HepG2 (cell line): ENCODE measurements around the gene TBC1D21. TPM values are rescaled to one million over a fixed set of nuclear protein-coding genes. Genes with fewer than 3 reads are reported as not detected.

Experiments used
- BATF2 ChIP-seq: sonication (generic); formaldehyde crosslinking; IDR thresholded peaks from 2 replicates; pipeline ENCODE4 v1.8.0; 2022; ENCODE audit warnings: mild to moderate bottlenecking, missing genetic modification reagents, moderate library complexity
- FUBP1 ChIP-seq: sonication (generic); formaldehyde crosslinking; IDR thresholded peaks from 2 replicates; pipeline ENCODE4 v1.5.1; 2020; ENCODE audit warnings: missing genetic modification reagents, mild to moderate bottlenecking, borderline replicate concordance
- HMG20B ChIP-seq: conservative IDR thresholded peaks from 2 replicates; pipeline ENCODE4 v1.6.1; 2016; ENCODE audit warnings: missing genetic modification reagents, missing compliant biosample characterization
- HNRNPK ChIP-seq: fragments of 200-400 bp; formaldehyde crosslinking; IDR thresholded peaks from 2 replicates; pipeline ENCODE4 v1.6.1; 2018; ENCODE audit warnings: low read length, low read depth, moderate library complexity, mild to moderate bottlenecking; ENCODE audit not compliant: poor library complexity, severe bottlenecking
- MXD4 ChIP-seq: IDR thresholded peaks from 2 replicates; pipeline ENCODE4 v1.6.1; 2016; ENCODE audit warnings: mild to moderate bottlenecking, missing biosample characterization, missing genetic modification reagents
- RFX1 ChIP-seq: fragments of 450-650 bp; IDR thresholded peaks from 2 replicates; pipeline ENCODE4 v1.6.1; 2017
- SATB2 ChIP-seq: sonication (generic); formaldehyde crosslinking; IDR thresholded peaks from 2 replicates; pipeline ENCODE4 v1.5.0; 2020; ENCODE audit warnings: missing genetic modification reagents
- SKIL ChIP-seq: sonication (generic); formaldehyde crosslinking; IDR thresholded peaks from 2 replicates; pipeline ENCODE4 v1.8.0; 2022; ENCODE audit warnings: missing genetic modification reagents, mild to moderate bottlenecking, moderate library complexity, borderline replicate concordance
- ZFP36 ChIP-seq: fragments of 150-350 bp; IDR thresholded peaks from 2 replicates; pipeline ENCODE4 v1.6.1; 2018; ENCODE audit warnings: borderline replicate concordance, low read length, low read depth; ENCODE audit not compliant: partially characterized antibody
- ZNF207 ChIP-seq: fragments of 450-650 bp; IDR thresholded peaks from 2 replicates; pipeline ENCODE4 v1.6.1; 2016; ENCODE audit warnings: antibody characterized with exemption, borderline replicate concordance
- ZNF33B ChIP-seq: sonication (generic); formaldehyde crosslinking; IDR thresholded peaks from 2 replicates; pipeline ENCODE4 v1.5.1; 2020; ENCODE audit warnings: mild to moderate bottlenecking, missing genetic modification reagents
- ZNF576 ChIP-seq: sonication (generic); formaldehyde crosslinking; IDR thresholded peaks from 2 replicates; pipeline ENCODE4 v1.4.0; 2020; ENCODE audit warnings: mild to moderate bottlenecking, missing genetic modification reagents
- ZNF639 ChIP-seq: conservative IDR thresholded peaks from 2 replicates; pipeline ENCODE4 v1.6.1; 2018; ENCODE audit warnings: missing genetic modification reagents
- ZNF720 ChIP-seq: sonication (generic); formaldehyde crosslinking; IDR thresholded peaks from 2 replicates; pipeline ENCODE4 v1.4.0; 2020; ENCODE audit warnings: missing genetic modification reagents
- ZNF780A ChIP-seq: sonication (generic); formaldehyde crosslinking; IDR thresholded peaks from 2 replicates; pipeline ENCODE4 v1.8.0; 2022; ENCODE audit warnings: mild to moderate bottlenecking, missing genetic modification reagents, moderate library complexity
- polyA plus RNA-seq, 8 experiments: library from polyadenylated mRNA; depleted of rRNA in 3 of 8; stranded (reverse) in 7 of 8; unstranded in 1 of 8; fragments of >200 nt; fragmentation: Illumina TruSeq in 4 of 8; extraction: Trizol in 4 of 8; gene quantifications; 2 replicates each; pipeline versions ENCODE4 v1.2.1 to v1.2.3, GENCODE V29; 2011 to 2016; ENCODE audit warnings: low read depth in 4 of 8, missing spikeins in 1 of 8, mixed read lengths in 1 of 8; ENCODE audit not compliant: insufficient read depth in 1 of 8
- total RNA-seq, 5 experiments: library from RNA; depleted of rRNA; stranded (reverse); fragments of >200 nt; fragmentation: Illumina TruSeq; extraction: Trizol; gene quantifications; 2 replicates each; pipeline ENCODE4 v1.2.3, GENCODE V29; 2016; ENCODE audit warnings: low read depth in 1 of 5

TBC1D21 gene
- total and polyA plus RNA-seq, 2 of the 13 experiments (the other 11 are each of a cell fraction or from before 2014, with no cell fraction given): not detected

GRCh38 chr15:73904026-73904815 is 30.9 kb downstream of the TBC1D21 start (continued):
- TF ChIP-seq SKIL (CRISPR knock-in tag) (no peak), ZNF720 (CRISPR knock-in tag) (no peak), HNRNPK (no peak), FUBP1 (CRISPR knock-in tag) (no peak), HMG20B (CRISPR knock-in tag) (no peak), SATB2 (CRISPR knock-in tag) (no peak), ZNF33B (CRISPR knock-in tag) (no peak), ZFP36 (no peak), ZNF207 (no peak), ZNF780A (no peak), ZNF639 (CRISPR knock-in tag) (no peak), BATF2 (CRISPR knock-in tag) (no peak), RFX1 (no peak), MXD4 (CRISPR knock-in tag) (no peak), ZNF576 (CRISPR knock-in tag) (no peak)
